Measurements from ENCODE around the gene RPS27.

GRCh38 chr1:153959454-153959853, 31.1 kb upstream of the RPS27 start:
- no peak for TF ChIP-seq CTCF (conservative IDR thresholded peaks at IDR 0.05; ENCODE audit: low read length)
- TF ChIP-seq EZH2phosphoT487 (IDR thresholded peaks at IDR 0.05; ENCODE audit: borderline replicate concordance): no peak

Measured in Loucy (cell line).